Pancreas (tissue), 10 donors: ENCODE measurements around the gene PPP2R5D. TPM values are rescaled to one million over a fixed set of nuclear protein-coding genes. Genes with fewer than 3 reads are reported as not detected.

Source experiments
- ATAC-seq, 4 donors: fragments of 200-7000 bp; cut with Tn5 transposase; one replicate each; pipeline versions ENCODE4 v1.8.0 to v1.9.1; 2020; ENCODE audit warnings: mild to moderate bottlenecking in 4 of 4, moderate library complexity in 4 of 4
- DNase-seq, 6 donors: peaks; one replicate each; pipeline ENCODE4 v3.0.0-alpha.2; 2020
- FAIRE-seq: peaks from 2 replicates; lab custom pipeline; 2012; peaks lifted over from hg19 to GRCh38; lab: Jason Lieb, UNC
- H3K27ac ChIP-seq, 4 donors: fragments of 200-600 bp; sonication (generic); 1 replicate in 3 of 4; 2 replicates in 1 of 4; pipeline versions ENCODE4 v1.5.0 to v1.8.0; 2020
- H3K27me3 ChIP-seq, 4 donors: fragments of 200-600 bp; one replicate each; pipeline ENCODE4 v1.8.0; 2021
- H3K36me3 ChIP-seq, 3 donors: fragments of 200-600 bp; sonication (generic) in 1 of 3; one replicate each; pipeline versions ENCODE4 v1.5.0 to v1.8.0; 2020 to 2021
- H3K4me1 ChIP-seq, 3 donors: fragments of 200-600 bp; one replicate each; pipeline ENCODE4 v1.8.0; 2021
- H3K4me3 ChIP-seq, 4 donors: fragments of 200-600 bp; sonication (generic) in 2 of 4; one replicate each; pipeline versions ENCODE4 v1.5.0 to v1.8.0; 2020 to 2021
- H3K9me3 ChIP-seq, 4 donors: fragments of 200-600 bp; one replicate each; pipeline ENCODE4 v1.8.0; 2021
- CTCF ChIP-seq, 4 donors: fragments of 200-600 bp; sonication (generic) in 3 of 4; IDR thresholded peaks; one replicate each; pipeline versions ENCODE4 v1.5.0 to v1.8.0; 2021; ENCODE audit warnings: antibody characterized with exemption in 4 of 4
- WGBS, 2 donors: extraction: QIAGEN DNeasy Blood & Tissue Kit; methylation state at CpG; one replicate each; pipeline ENCODE4 v1.1.7; 2013; 5-methylcytosine and 5-hydroxymethylcytosine counted together
- intact Hi-C, 3 donors: fragments of 100-400 bp; cut with DNase I; formaldehyde crosslinking; loops; one replicate each; pipeline versions ENCODE4 v1.11.1 to v1.14.2; 2022
- polyA plus RNA-seq, 2 donors: library from polyadenylated mRNA; stranded (reverse); fragments of 200-250 nt; gene quantifications; one replicate each; pipeline ENCODE4 v1.2.3, GENCODE V29; 2013
- total RNA-seq, 6 donors: library from RNA; stranded (reverse); fragmentation: NEBNext Ultra II Directional in 4 of 6; extraction: Animal tissue kit (Norgen Biotek cat#: 25700) in 4 of 6; gene quantifications; one replicate each; pipeline versions ENCODE4 v1.2.1 to v1.2.4, GENCODE V29; 2021 to 2023
- donor health status: healthy with polysubstance abuse.
- donor health status: DM: no; HTN: no; CAD: no; lungs with moderate emphysema.
- donor health status: DM: no; HTN: no; CAD: no.
- donor health status: control.
- donor health status: control.
- donor health status: Bipolar disorder and iron deficiency.
- donor health status: DM: yes; HTN: yes; CAD: no.
- donor health status: DM: no; HTN: no; CAD: no.
- donor health status: DM: no; HTN: no; CAD: no.
- donor health status: DM: yes; HTN: yes; CAD: no.

PPP2R5D gene
- total and polyA plus RNA-seq, 8 donors = 9.6 to 18.7 (median 12.6) TPM

GRCh38 chr6:43006251-43006650 lies 21.9 kb downstream of the PPP2R5D start:
- intact Hi-C loops = no loop called here
- peaks cover 0 to 28% (median 7%) of the 10 kb centered on the region in 3 donors for H3K36me3 ChIP-seq
- WGBS, 2 donors = 94 to 96% methylated on average over 11 of the region's 11 CpGs

DNA sequence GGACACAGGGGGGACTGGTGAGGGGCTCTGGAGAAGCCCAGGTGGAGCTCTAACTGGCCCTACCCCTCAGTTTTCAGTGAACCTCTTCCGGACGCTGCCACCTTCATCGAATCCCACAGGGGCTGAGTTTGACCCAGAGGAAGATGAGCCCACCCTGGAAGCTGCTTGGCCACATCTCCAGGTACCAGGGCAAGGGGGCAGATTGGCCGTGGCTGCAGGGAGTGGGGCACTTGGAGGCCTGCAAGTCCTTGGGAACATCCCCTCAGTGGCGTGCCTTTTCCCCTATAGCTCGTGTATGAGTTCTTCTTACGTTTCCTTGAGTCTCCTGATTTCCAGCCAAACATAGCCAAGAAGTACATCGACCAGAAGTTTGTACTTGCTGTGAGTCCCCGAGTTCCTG lies 22.8 kb downstream of the PPP2R5D start:
- Histone ChIP-seq H3K9me3 (no peaks in the 10 kb centered on the region), H3K4me3 (no peak overlapping the region), H3K4me1 (no peaks in the 10 kb centered on the region), H3K36me3 (peaks cover 0 to 32% (median 7%) of the 10 kb centered on the region in 3 donors), H3K27ac (no peak overlapping the region), H3K27me3 (no peaks in the 10 kb centered on the region)
- ATAC-seq = no peak
- intact Hi-C loops = no loop called here
- TF ChIP-seq CTCF (IDR thresholded peaks at IDR 0.05) = no peak
- no peak for FAIRE-seq
- WGBS, 2 donors = 91% methylated on average over 9 of the region's 9 CpGs
- no peak for DNase-seq

More at GRCh38 chr6:43006251-43006650, 21.9 kb downstream of the PPP2R5D start:
- DNase-seq = no peak
- TF ChIP-seq CTCF (IDR thresholded peaks at IDR 0.05) = no peak
- Histone ChIP-seq H3K4me1 (no peaks in the 10 kb centered on the region), H3K27ac (no peak overlapping the region), H3K4me3 (no peak overlapping the region), H3K27me3 (no peaks in the 10 kb centered on the region), H3K9me3 (no peaks in the 10 kb centered on the region)
- ATAC-seq = no peak
- FAIRE-seq = no peak

GRCh38 chr6:43009124-43009523 lies 24.8 kb downstream of the PPP2R5D start:
- H3K4me3 ChIP-seq = no peak overlapping the region
- H3K27me3 ChIP-seq = no peaks in the 10 kb centered on the region
- WGBS, 2 donors = 67% methylated on average over 6 of the region's 6 CpGs
- ATAC-seq (no peak), DNase-seq (peak in 1 of 6 donors; percentile 42), FAIRE-seq (no peak)
- H3K4me1 ChIP-seq = peaks cover 0 to 4% (median 4%) of the 10 kb centered on the region in 3 donors
- no peak overlapping the region for H3K27ac ChIP-seq
- H3K9me3 ChIP-seq = no peaks in the 10 kb centered on the region
- TF ChIP-seq CTCF (IDR thresholded peaks at IDR 0.05) = no peak
- peaks cover 0 to 32% (median 7%) of the 10 kb centered on the region in 3 donors for H3K36me3 ChIP-seq
- intact Hi-C loops = no loop called here

DNA sequence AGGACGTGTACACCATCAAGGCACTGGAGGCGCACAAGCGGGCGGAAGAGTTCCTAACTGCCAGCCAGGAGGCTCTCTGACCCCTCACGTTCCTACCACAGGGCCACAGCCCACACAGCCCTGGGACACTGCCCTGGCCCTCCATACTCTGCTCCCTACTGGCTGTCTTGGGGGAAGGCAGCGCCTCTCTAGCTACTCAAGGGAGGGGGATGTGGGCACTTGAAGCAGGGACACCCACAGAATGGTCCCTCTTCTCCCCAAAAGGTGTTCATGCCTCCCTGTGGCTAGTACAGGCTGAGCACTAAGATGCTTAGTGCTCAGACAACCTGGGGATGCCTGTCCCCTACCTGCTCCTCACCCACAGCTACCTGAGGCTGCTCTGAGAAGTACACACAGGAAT lies 26.8 kb downstream of the PPP2R5D start:
- intact Hi-C loops = no loop called here
- no peaks in the 10 kb centered on the region for H3K27me3 ChIP-seq
- no peak overlapping the region for H3K27ac ChIP-seq
- 86 to 87% methylated on average over 6 of the region's 6 CpGs for WGBS, 2 donors
- peaks cover 0 to 18% (median 4%) of the 10 kb centered on the region in 3 donors for H3K4me1 ChIP-seq
- ATAC-seq (no peak), DNase-seq (no peak), FAIRE-seq (no peak)
- H3K4me3 ChIP-seq = no peak overlapping the region
- TF ChIP-seq CTCF (IDR thresholded peaks at IDR 0.05) = no peak
- no peaks in the 10 kb centered on the region for H3K9me3 ChIP-seq
- peaks cover 0 to 32% (median 7%) of the 10 kb centered on the region in 3 donors for H3K36me3 ChIP-seq

DNA sequence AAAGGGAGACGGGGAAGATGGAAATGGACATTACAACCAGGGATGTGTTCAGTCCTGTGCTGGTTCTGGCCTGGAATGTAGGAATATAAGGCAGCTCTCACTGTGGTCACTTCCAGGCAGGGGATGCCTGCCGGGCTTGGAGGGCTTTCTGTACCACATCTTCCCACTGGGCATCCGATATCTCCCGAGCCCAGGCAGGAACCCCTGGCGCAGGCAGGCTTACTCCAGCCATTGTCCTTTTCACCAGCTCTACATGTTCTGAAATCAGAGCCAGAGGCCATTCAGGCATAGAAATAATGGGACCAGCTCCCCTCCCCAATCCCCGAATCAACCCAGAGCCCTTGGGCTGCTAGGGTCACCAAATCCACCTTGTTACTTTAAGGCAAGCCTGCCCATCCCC lies 28.0 kb downstream of the PPP2R5D start:
- Histone ChIP-seq H3K4me3 (no peak overlapping the region), H3K4me1 (peaks cover 0 to 19% (median 4%) of the 10 kb centered on the region in 3 donors), H3K27me3 (no peaks in the 10 kb centered on the region), H3K9me3 (no peaks in the 10 kb centered on the region), H3K27ac (no peak overlapping the region), H3K36me3 (peaks cover 0 to 32% (median 4%) of the 10 kb centered on the region in 3 donors)
- intact Hi-C loops = no loop called here
- FAIRE-seq (no peak), DNase-seq (no peak), ATAC-seq (no peak)
- WGBS, 2 donors = 83 to 91% methylated on average over 6 of the region's 6 CpGs
- TF ChIP-seq CTCF (IDR thresholded peaks at IDR 0.05) = no peak
